Liver (tissue), 9 donors: ENCODE results near the gene EVA1C. TPM values are rescaled to one million over a fixed set of nuclear protein-coding genes. Genes with fewer than 3 reads are reported as not detected.

Experiments
- DNase-seq: peaks from one replicate; pipeline ENCODE4 v3.0.0-alpha.2; 2017; ENCODE audit warnings: low spot score
- H3K27ac ChIP-seq, 2 donors: one replicate each; pipeline ENCODE4 v1.7.0; 2013; ENCODE audit warnings: inconsistent platforms in 2 of 2, low read length in 2 of 2, control low read depth in 1 of 2, low read depth in 1 of 2, mild to moderate bottlenecking in 1 of 2
- H3K27me3 ChIP-seq, 4 donors: one replicate each; pipeline versions ENCODE4 v1.6.1 to v1.7.0; 2013; ENCODE audit warnings: low read length in 3 of 4, inconsistent platforms in 1 of 4, mild to moderate bottlenecking in 1 of 4, moderate library complexity in 1 of 4; ENCODE audit not compliant: control insufficient read depth in 4 of 4, insufficient read depth in 4 of 4
- H3K36me3 ChIP-seq, 4 donors: one replicate each; pipeline versions ENCODE4 v1.6.1 to v1.7.0; 2013; ENCODE audit warnings: low read length in 3 of 4, mild to moderate bottlenecking in 3 of 4, low read depth in 1 of 4, moderate library complexity in 1 of 4; ENCODE audit not compliant: control insufficient read depth in 4 of 4, insufficient read depth in 3 of 4
- H3K4me1 ChIP-seq, 4 donors: one replicate each; pipeline versions ENCODE4 v1.6.1 to v1.7.0; 2013; ENCODE audit warnings: low read length in 3 of 4, mild to moderate bottlenecking in 3 of 4, moderate library complexity in 1 of 4; ENCODE audit not compliant: control insufficient read depth in 4 of 4, insufficient read depth in 4 of 4
- H3K4me3 ChIP-seq, 3 donors: one replicate each; pipeline versions ENCODE4 v1.6.1 to v1.7.0; 2013; ENCODE audit warnings: low read length in 3 of 3, control low read depth in 1 of 3, low read depth in 1 of 3, mild to moderate bottlenecking in 1 of 3
- H3K9ac ChIP-seq, 2 donors: one replicate each; pipeline ENCODE4 v1.7.0; 2013; ENCODE audit warnings: low read length in 2 of 2, mild to moderate bottlenecking in 2 of 2, moderate library complexity in 2 of 2, control low read depth in 1 of 2, low read depth in 1 of 2
- H3K9me3 ChIP-seq, 4 donors: one replicate each; pipeline versions ENCODE4 v1.6.1 to v1.7.0; 2013; ENCODE audit warnings: low read length in 3 of 4; ENCODE audit not compliant: control insufficient read depth in 4 of 4
- EGR1 ChIP-seq, 2 donors: IDR thresholded peaks; 2 replicates each; pipeline ENCODE4 v1.6.1; 2016 to 2018; ENCODE audit warnings: antibody characterized with exemption in 2 of 2, low read depth in 2 of 2
- FOXA1 ChIP-seq: IDR thresholded peaks from 2 replicates; pipeline ENCODE4 v1.6.1; 2016; ENCODE audit warnings: antibody characterized with exemption
- FOXA2 ChIP-seq: IDR thresholded peaks from 2 replicates; pipeline ENCODE4 v1.6.1; 2016; ENCODE audit warnings: antibody characterized with exemption
- GABPA ChIP-seq, 2 donors: IDR thresholded peaks in 1 of 2; conservative IDR thresholded peaks in 1 of 2; 2 replicates each; pipeline ENCODE4 v1.6.1; 2016; ENCODE audit warnings: antibody characterized with exemption in 2 of 2, mild to moderate bottlenecking in 1 of 2, moderate library complexity in 1 of 2
- HNF4A ChIP-seq, 2 donors: conservative IDR thresholded peaks; 2 replicates each; pipeline ENCODE4 v1.6.1; 2016; ENCODE audit warnings: antibody characterized with exemption in 2 of 2, mild to moderate bottlenecking in 2 of 2
- HNF4G ChIP-seq: IDR thresholded peaks from 2 replicates; pipeline ENCODE4 v1.6.1; 2016; ENCODE audit warnings: antibody characterized with exemption
- JUND ChIP-seq, 2 donors: IDR thresholded peaks; 2 replicates each; pipeline ENCODE4 v1.6.1; 2016; ENCODE audit warnings: antibody characterized with exemption in 2 of 2
- NR2F2 ChIP-seq: IDR thresholded peaks from 2 replicates; pipeline ENCODE4 v1.6.1; 2016; ENCODE audit warnings: antibody characterized with exemption
- RAD21 ChIP-seq, 2 donors: IDR thresholded peaks; 2 replicates each; pipeline ENCODE4 v1.6.1; 2016; ENCODE audit warnings: antibody characterized with exemption in 2 of 2, mild to moderate bottlenecking in 2 of 2
- RXRA ChIP-seq, 2 donors: IDR thresholded peaks; 2 replicates each; pipeline ENCODE4 v1.6.1; 2017 to 2018; ENCODE audit warnings: antibody characterized with exemption in 2 of 2, mild to moderate bottlenecking in 1 of 2
- SP1 ChIP-seq: IDR thresholded peaks from 2 replicates; pipeline ENCODE4 v1.6.1; 2018; ENCODE audit warnings: antibody characterized with exemption, mild to moderate bottlenecking
- TAF1 ChIP-seq: conservative IDR thresholded peaks from 2 replicates; pipeline ENCODE4 v1.6.1; 2016; ENCODE audit warnings: antibody characterized with exemption, mild to moderate bottlenecking
- YY1 ChIP-seq: IDR thresholded peaks from 2 replicates; pipeline ENCODE4 v1.6.1; 2016; ENCODE audit warnings: antibody characterized with exemption, mild to moderate bottlenecking
- WGBS: extraction: QIAGEN DNeasy Blood & Tissue Kit; methylation state at CpG from one replicate; pipeline ENCODE4 v1.1.7; 2013; 5-methylcytosine and 5-hydroxymethylcytosine counted together
- polyA plus RNA-seq, 2 donors: library from polyadenylated mRNA; stranded (reverse) in 1 of 2; unstranded in 1 of 2; fragments of 200-250 nt in 1 of 2; fragments of >200 nt in 1 of 2; fragmentation: Nextera tagmentation in 1 of 2; extraction: Ambion mirVana in 1 of 2; gene quantifications; one replicate each; pipeline versions ENCODE4 v1.2.1 to v1.2.3, GENCODE V29; 2013 to 2015
- total RNA-seq, 2 donors: library from RNA; depleted of rRNA; stranded (reverse); fragments of >200 nt; gene quantifications; one replicate each; pipeline ENCODE4 v1.2.3, GENCODE V29; 2014
- TF ChIP-seq, protein P1 (sequence below): IDR thresholded peaks from 2 replicates; pipeline ENCODE4 v1.6.1; 2016; ENCODE audit warnings: antibody characterized with exemption
- TF ChIP-seq, protein P2 (sequence below): IDR thresholded peaks from 2 replicates; pipeline ENCODE4 v1.6.1; 2016; ENCODE audit warnings: antibody characterized with exemption, mild to moderate bottlenecking
- TF ChIP-seq, protein P3 (sequence below): IDR thresholded peaks from 2 replicates; pipeline ENCODE4 v1.6.1; 2016; ENCODE audit warnings: antibody characterized with exemption
- TF ChIP-seq, protein P4 (sequence below): IDR thresholded peaks from 2 replicates; pipeline ENCODE4 v1.6.1; 2016; ENCODE audit warnings: antibody characterized with exemption
- donor health status: healthy.
- donor health status: healthy.
- donor health status: healthy.
- donor health status: healthy.
- donor health status: healthy.

Gene EVA1C
- total and polyA plus RNA-seq, 4 donors, result 0.47 to 3.3 (median 2.4) TPM

DNA sequence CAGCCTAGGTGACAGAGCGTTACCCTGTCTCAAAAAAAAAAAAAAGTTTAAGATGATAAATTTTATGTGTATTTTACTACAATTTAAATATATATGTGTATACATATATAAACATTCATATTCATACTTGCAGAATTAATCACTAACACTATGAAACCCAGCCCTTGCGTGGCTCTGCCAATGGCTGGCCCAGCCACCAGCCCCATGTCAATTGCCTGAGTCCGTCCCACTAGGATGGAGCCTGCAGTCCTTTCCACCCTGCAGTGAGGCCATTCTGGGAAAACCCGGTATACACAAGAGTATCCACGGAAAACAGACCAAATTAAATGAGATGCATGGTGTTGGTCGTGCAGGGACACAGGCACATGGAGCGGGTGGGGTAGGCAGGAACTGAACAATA is 123.1 kb downstream of the EVA1C start:
- Histone ChIP-seq H3K9me3 (no peaks in the 10 kb centered on the region), H3K36me3 (no peaks in the 10 kb centered on the region), H3K27ac (no peak overlapping the region), H3K27me3 (no peaks in the 10 kb centered on the region), H3K4me3 (no peak overlapping the region), H3K4me1 (no peaks in the 10 kb centered on the region), H3K9ac (no peak overlapping the region)
- WGBS, result 97% methylated on average over 7 of the region's 7 CpGs
- TF ChIP-seq YY1, result no peak
- no peak for TF ChIP-seq HNF4G
- TF ChIP-seq FOXA2, result no peak
- TF ChIP-seq, protein P1, sequence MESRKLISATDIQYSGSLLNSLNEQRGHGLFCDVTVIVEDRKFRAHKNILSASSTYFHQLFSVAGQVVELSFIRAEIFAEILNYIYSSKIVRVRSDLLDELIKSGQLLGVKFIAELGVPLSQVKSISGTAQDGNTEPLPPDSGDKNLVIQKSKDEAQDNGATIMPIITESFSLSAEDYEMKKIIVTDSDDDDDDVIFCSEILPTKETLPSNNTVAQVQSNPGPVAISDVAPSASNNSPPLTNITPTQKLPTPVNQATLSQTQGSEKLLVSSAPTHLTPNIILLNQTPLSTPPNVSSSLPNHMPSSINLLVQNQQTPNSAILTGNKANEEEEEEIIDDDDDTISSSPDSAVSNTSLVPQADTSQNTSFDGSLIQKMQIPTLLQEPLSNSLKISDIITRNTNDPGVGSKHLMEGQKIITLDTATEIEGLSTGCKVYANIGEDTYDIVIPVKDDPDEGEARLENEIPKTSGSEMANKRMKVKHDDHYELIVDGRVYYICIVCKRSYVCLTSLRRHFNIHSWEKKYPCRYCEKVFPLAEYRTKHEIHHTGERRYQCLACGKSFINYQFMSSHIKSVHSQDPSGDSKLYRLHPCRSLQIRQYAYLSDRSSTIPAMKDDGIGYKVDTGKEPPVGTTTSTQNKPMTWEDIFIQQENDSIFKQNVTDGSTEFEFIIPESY, result no peak
- TF ChIP-seq RXRA (IDR thresholded peaks at IDR 0.05), result no peak
- TF ChIP-seq EGR1 (IDR thresholded peaks at IDR 0.05; ENCODE audit: low read depth in 2 of 2), result no peak
- TF ChIP-seq GABPA (IDR thresholded peaks at IDR 0.05 in 1 of 2, conservative IDR thresholded peaks at IDR 0.05 in 1 of 2), result no peak
- TF ChIP-seq, protein P2, sequence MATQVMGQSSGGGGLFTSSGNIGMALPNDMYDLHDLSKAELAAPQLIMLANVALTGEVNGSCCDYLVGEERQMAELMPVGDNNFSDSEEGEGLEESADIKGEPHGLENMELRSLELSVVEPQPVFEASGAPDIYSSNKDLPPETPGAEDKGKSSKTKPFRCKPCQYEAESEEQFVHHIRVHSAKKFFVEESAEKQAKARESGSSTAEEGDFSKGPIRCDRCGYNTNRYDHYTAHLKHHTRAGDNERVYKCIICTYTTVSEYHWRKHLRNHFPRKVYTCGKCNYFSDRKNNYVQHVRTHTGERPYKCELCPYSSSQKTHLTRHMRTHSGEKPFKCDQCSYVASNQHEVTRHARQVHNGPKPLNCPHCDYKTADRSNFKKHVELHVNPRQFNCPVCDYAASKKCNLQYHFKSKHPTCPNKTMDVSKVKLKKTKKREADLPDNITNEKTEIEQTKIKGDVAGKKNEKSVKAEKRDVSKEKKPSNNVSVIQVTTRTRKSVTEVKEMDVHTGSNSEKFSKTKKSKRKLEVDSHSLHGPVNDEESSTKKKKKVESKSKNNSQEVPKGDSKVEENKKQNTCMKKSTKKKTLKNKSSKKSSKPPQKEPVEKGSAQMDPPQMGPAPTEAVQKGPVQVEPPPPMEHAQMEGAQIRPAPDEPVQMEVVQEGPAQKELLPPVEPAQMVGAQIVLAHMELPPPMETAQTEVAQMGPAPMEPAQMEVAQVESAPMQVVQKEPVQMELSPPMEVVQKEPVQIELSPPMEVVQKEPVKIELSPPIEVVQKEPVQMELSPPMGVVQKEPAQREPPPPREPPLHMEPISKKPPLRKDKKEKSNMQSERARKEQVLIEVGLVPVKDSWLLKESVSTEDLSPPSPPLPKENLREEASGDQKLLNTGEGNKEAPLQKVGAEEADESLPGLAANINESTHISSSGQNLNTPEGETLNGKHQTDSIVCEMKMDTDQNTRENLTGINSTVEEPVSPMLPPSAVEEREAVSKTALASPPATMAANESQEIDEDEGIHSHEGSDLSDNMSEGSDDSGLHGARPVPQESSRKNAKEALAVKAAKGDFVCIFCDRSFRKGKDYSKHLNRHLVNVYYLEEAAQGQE, result no peak
- no peak for DNase-seq

DNA sequence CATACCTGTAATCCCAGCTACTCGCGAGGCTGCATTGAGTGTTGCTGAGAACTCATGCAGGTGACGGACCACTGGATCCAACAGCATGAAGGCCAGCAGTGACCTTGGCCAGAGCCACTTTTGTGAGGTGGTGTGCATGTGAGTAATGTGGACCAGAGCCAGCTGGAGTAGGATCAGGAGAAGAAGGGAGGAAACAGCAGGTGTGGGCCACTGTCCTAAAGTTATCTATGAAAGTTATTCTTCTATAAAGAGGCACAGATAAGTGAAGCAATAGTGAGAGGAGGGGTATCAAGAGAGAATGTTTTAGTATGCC is 125.0 kb downstream of the EVA1C start:
- TF ChIP-seq, protein P1, result no peak
- TF ChIP-seq FOXA1, result no peak
- no peak for TF ChIP-seq TAF1
- no peak for TF ChIP-seq RAD21 (IDR thresholded peaks at IDR 0.05)
- no peak for TF ChIP-seq HNF4A (conservative IDR thresholded peaks at IDR 0.05)
- TF ChIP-seq, protein P3, sequence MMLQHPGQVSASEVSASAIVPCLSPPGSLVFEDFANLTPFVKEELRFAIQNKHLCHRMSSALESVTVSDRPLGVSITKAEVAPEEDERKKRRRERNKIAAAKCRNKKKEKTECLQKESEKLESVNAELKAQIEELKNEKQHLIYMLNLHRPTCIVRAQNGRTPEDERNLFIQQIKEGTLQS, result no peak
- TF ChIP-seq GABPA (IDR thresholded peaks at IDR 0.05 in 1 of 2, conservative IDR thresholded peaks at IDR 0.05 in 1 of 2), result no peak
- TF ChIP-seq NR2F2, result no peak
- TF ChIP-seq, protein P2, result no peak
- no peak for TF ChIP-seq YY1
- TF ChIP-seq SP1, result no peak
- TF ChIP-seq, protein P4, sequence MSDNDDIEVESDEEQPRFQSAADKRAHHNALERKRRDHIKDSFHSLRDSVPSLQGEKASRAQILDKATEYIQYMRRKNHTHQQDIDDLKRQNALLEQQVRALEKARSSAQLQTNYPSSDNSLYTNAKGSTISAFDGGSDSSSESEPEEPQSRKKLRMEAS, result no peak
- TF ChIP-seq JUND (IDR thresholded peaks at IDR 0.05), result no peak
- TF ChIP-seq EGR1 (IDR thresholded peaks at IDR 0.05; ENCODE audit: low read depth in 2 of 2), result no peak
- Histone ChIP-seq H3K36me3 (no peaks in the 10 kb centered on the region), H3K4me3 (no peak overlapping the region), H3K27ac (no peak overlapping the region), H3K9ac (no peak overlapping the region), H3K9me3 (no peaks in the 10 kb centered on the region), H3K27me3 (no peaks in the 10 kb centered on the region), H3K4me1 (no peaks in the 10 kb centered on the region)
- no peak for DNase-seq
- 99% methylated on average over 3 of the region's 3 CpGs for WGBS
